ENCODE results near the gene CORO2A.

Gene CORO2A

DNA sequence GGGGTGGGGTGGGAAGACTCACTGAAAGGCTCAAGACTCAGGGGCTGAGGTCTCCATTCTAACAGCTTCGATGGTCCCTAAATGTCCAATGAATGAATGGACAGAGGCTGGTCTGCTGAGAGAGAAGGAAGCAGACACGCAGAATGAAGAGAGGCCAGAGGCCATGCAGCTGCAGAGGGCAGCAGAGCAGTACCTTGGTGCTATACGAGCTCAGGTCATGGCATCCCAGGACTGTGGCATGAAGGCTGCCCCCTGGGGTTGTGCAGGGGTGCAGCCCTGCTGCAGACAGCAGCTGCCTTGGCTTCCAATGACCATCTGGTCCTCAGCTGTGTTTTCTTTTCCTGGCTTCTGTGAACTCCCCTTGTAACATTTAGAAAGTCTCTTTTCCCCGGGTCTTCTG lies 15.2 kb upstream of the CORO2A start:
- Histone ChIP-seq H2AFZ (ENCODE audit: low read depth, low read length) (no peak overlapping the region), H4K20me1 (ENCODE audit: insufficient read depth, low read length) (no peaks in the 10 kb centered on the region), H3K9ac (ENCODE audit: low read depth, low read length) (no peak overlapping the region), H3K4me3 (ENCODE audit: low read depth in 1 of 2, low read length in 2 of 2) (no peak overlapping the region), H3K79me2 (ENCODE audit: insufficient read depth, low read length) (no peaks in the 10 kb centered on the region), H3K4me2 (ENCODE audit: insufficient read depth, low read length) (no peak overlapping the region), H3K36me3 (ENCODE audit: insufficient read depth, low read length) (no peaks in the 10 kb centered on the region), H3K27ac (ENCODE audit: low read length) (no peak overlapping the region), H3K4me1 (ENCODE audit: insufficient read depth, low read length) (peaks cover 6% of the 10 kb centered on the region), H3K27me3 (ENCODE audit: insufficient read depth, low read length, poor library complexity) (no peaks in the 10 kb centered on the region), H3K9me3 (ENCODE audit: insufficient read depth, low read length, severe bottlenecking) (no peaks in the 10 kb centered on the region)
- TF ChIP-seq, protein P1, sequence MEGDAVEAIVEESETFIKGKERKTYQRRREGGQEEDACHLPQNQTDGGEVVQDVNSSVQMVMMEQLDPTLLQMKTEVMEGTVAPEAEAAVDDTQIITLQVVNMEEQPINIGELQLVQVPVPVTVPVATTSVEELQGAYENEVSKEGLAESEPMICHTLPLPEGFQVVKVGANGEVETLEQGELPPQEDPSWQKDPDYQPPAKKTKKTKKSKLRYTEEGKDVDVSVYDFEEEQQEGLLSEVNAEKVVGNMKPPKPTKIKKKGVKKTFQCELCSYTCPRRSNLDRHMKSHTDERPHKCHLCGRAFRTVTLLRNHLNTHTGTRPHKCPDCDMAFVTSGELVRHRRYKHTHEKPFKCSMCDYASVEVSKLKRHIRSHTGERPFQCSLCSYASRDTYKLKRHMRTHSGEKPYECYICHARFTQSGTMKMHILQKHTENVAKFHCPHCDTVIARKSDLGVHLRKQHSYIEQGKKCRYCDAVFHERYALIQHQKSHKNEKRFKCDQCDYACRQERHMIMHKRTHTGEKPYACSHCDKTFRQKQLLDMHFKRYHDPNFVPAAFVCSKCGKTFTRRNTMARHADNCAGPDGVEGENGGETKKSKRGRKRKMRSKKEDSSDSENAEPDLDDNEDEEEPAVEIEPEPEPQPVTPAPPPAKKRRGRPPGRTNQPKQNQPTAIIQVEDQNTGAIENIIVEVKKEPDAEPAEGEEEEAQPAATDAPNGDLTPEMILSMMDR (IDR thresholded peaks at IDR 0.05; ENCODE audit: borderline replicate concordance, extremely low read depth, low read length, poor library complexity, severe bottlenecking): no peak
- TF ChIP-seq EZH2 (IDR thresholded peaks at IDR 0.05; ENCODE audit: borderline replicate concordance, low read depth, low read length, severe bottlenecking): no peak
- DNase-seq: no peak
- ATAC-seq (ENCODE audit: insufficient read depth, low read depth): no peak

DNA sequence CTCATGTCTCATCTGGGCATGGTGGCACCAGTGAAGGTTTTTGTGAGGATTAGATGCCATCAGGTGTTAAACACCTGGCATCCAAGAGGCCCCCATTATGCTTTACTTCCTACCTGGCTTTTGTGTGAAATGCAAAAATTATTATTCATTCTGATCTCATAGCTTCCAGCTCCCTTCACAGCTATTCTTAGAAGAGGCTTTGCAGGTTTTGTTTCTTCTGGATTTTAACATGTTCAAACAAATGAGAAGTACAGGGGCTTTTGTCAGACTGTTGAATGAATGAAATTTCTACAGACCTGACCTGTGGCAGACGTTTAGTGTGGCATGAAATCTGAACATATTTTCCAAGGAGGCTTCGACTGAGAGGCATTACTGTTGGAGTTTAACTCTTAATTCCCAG lies 14.3 kb upstream of the CORO2A start:
- Histone ChIP-seq H3K9me3 (ENCODE audit: insufficient read depth, low read length, severe bottlenecking) (no peaks in the 10 kb centered on the region), H3K4me2 (ENCODE audit: insufficient read depth, low read length) (no peak overlapping the region), H3K4me1 (ENCODE audit: insufficient read depth, low read length) (peaks cover 6% of the 10 kb centered on the region), H3K27ac (ENCODE audit: low read length) (no peak overlapping the region), H3K4me3 (ENCODE audit: low read depth in 1 of 2, low read length in 2 of 2) (no peak overlapping the region), H3K79me2 (ENCODE audit: insufficient read depth, low read length) (no peaks in the 10 kb centered on the region), H3K27me3 (ENCODE audit: insufficient read depth, low read length, poor library complexity) (no peaks in the 10 kb centered on the region), H4K20me1 (ENCODE audit: insufficient read depth, low read length) (no peaks in the 10 kb centered on the region), H3K9ac (ENCODE audit: low read depth, low read length) (no peak overlapping the region), H3K36me3 (ENCODE audit: insufficient read depth, low read length) (no peaks in the 10 kb centered on the region), H2AFZ (ENCODE audit: low read depth, low read length) (no peak overlapping the region)
- TF ChIP-seq, protein P1 (IDR thresholded peaks at IDR 0.05; ENCODE audit: borderline replicate concordance, extremely low read depth, low read length, poor library complexity, severe bottlenecking): no peak
- TF ChIP-seq EZH2 (IDR thresholded peaks at IDR 0.05; ENCODE audit: borderline replicate concordance, low read depth, low read length, severe bottlenecking): no peak
- DNase-seq: no peak
- ATAC-seq (ENCODE audit: insufficient read depth, low read depth): no peak

DNA sequence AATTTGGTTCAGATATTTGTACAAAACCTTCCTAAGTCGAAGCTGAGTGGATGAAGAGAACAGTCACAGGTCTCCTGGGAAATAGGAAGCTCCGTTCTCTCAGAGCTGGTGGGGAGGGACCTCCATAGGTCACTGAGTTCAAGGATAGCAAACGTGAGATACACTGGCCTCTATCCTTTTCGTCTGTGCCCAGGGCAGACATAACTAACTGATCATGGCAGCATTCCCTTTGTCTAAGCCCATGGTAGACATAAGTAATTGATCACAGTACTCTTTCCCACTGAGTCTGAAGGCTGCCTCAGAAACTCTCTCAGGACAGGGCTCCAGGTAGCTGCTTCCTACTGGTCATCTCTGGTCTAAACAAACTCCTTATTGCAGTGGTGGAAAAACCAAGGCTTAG lies 12.3 kb upstream of the CORO2A start:
- no peaks in the 10 kb centered on the region for H4K20me1 ChIP-seq (ENCODE audit: insufficient read depth, low read length)
- peaks cover 6% of the 10 kb centered on the region for H3K4me1 ChIP-seq (ENCODE audit: insufficient read depth, low read length)
- no peak overlapping the region for H3K4me3 ChIP-seq (ENCODE audit: low read depth in 1 of 2, low read length in 2 of 2)
- no peak for TF ChIP-seq EZH2 (IDR thresholded peaks at IDR 0.05; ENCODE audit: borderline replicate concordance, low read depth, low read length, severe bottlenecking)
- TF ChIP-seq, protein P1 (IDR thresholded peaks at IDR 0.05; ENCODE audit: borderline replicate concordance, extremely low read depth, low read length, poor library complexity, severe bottlenecking): no peak
- H3K9ac ChIP-seq (ENCODE audit: low read depth, low read length): no peak overlapping the region
- H3K36me3 ChIP-seq (ENCODE audit: insufficient read depth, low read length): no peaks in the 10 kb centered on the region
- no peak for DNase-seq
- no peak overlapping the region for H3K27ac ChIP-seq (ENCODE audit: low read length)
- no peaks in the 10 kb centered on the region for H3K79me2 ChIP-seq (ENCODE audit: insufficient read depth, low read length)
- no peaks in the 10 kb centered on the region for H3K27me3 ChIP-seq (ENCODE audit: insufficient read depth, low read length, poor library complexity)
- ATAC-seq (ENCODE audit: insufficient read depth, low read depth): no peak
- H3K9me3 ChIP-seq (ENCODE audit: insufficient read depth, low read length, severe bottlenecking): no peaks in the 10 kb centered on the region
- H3K4me2 ChIP-seq (ENCODE audit: insufficient read depth, low read length): no peak overlapping the region
- H2AFZ ChIP-seq (ENCODE audit: low read depth, low read length): no peak overlapping the region

DNA sequence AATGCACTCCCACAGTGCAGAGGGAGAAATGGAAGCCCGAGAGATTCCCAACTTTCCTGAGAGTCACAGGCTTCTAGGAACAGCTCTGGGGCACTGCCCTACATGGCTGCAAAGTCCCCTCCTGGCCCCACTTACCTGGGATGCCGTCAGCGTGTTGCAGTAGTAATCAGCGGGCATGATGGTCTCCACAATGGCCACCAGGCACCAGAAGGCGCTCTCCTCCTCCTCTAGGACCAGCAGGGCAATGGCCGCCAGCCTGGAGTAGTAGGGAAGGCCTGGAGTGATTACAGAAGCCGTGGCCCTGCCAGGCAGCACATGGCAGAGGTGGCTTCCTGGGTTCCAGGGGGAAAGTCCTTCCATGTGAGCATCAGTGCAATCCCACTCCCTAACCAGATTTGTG lies 10.7 kb upstream of the CORO2A start:
- Histone ChIP-seq H3K79me2 (ENCODE audit: insufficient read depth, low read length) (no peaks in the 10 kb centered on the region), H4K20me1 (ENCODE audit: insufficient read depth, low read length) (no peaks in the 10 kb centered on the region), H2AFZ (ENCODE audit: low read depth, low read length) (no peak overlapping the region), H3K36me3 (ENCODE audit: insufficient read depth, low read length) (no peaks in the 10 kb centered on the region), H3K27me3 (ENCODE audit: insufficient read depth, low read length, poor library complexity) (no peaks in the 10 kb centered on the region), H3K9ac (ENCODE audit: low read depth, low read length) (no peak overlapping the region), H3K9me3 (ENCODE audit: insufficient read depth, low read length, severe bottlenecking) (no peaks in the 10 kb centered on the region), H3K4me3 (ENCODE audit: low read depth in 1 of 2, low read length in 2 of 2) (no peak overlapping the region), H3K4me1 (ENCODE audit: insufficient read depth, low read length) (peaks cover 6% of the 10 kb centered on the region), H3K27ac (ENCODE audit: low read length) (no peak overlapping the region), H3K4me2 (ENCODE audit: insufficient read depth, low read length) (no peak overlapping the region)
- TF ChIP-seq EZH2 (IDR thresholded peaks at IDR 0.05; ENCODE audit: borderline replicate concordance, low read depth, low read length, severe bottlenecking): no peak
- TF ChIP-seq, protein P1 (IDR thresholded peaks at IDR 0.05; ENCODE audit: borderline replicate concordance, extremely low read depth, low read length, poor library complexity, severe bottlenecking): no peak
- DNase-seq (no peak), ATAC-seq (ENCODE audit: insufficient read depth, low read depth) (no peak)
